HCEC 1CT (cell line): ENCODE results near the gene CCDC183.
"Not testable (repeated sequence)": the region's sequence is repeated elsewhere in the genome, so short reads cannot be mapped to it uniquely, and the experiment has no call there.

Source experiments
- DNase-seq: peaks from one replicate; pipeline ENCODE4 v3.0.0-alpha.2; 2017

CCDC183 gene

GRCh38 chr9:136803009-136803550, 6.9 kb downstream of the CCDC183 start:
- not testable (repeated sequence) for DNase-seq

GRCh38 chr9:136803551-136804508, 7.7 kb downstream of the CCDC183 start:
- no peak for DNase-seq

GRCh38 chr9:136804509-136805206, 8.5 kb downstream of the CCDC183 start:
- DNase-seq, result no peak

GRCh38 chr9:136805207-136805740, 9.1 kb downstream of the CCDC183 start:
- no peak for DNase-seq

GRCh38 chr9:136806067-136806466, 9.9 kb downstream of the CCDC183 start:
- no peak for DNase-seq

- no peak for DNase-seq
Measured at GRCh38 chr9:136806631-136807201, 10.6 kb downstream of the CCDC183 start.

GRCh38 chr9:136807281-136808074, 11.3 kb downstream of the CCDC183 start, which contains the start of gene RABL6:
RABL6 (plus strand) TSS chr9:136807948; CDS start chr9:136808197, 249 bp downstream.
- peak; percentile 70 for DNase-seq

- DNase-seq, result no peak
Measured at GRCh38 chr9:136808075-136808805, 12.1 kb downstream of the CCDC183 start.

- peak; percentile 39 for DNase-seq
Measured at GRCh38 chr9:136808806-136809158, 12.6 kb downstream of the CCDC183 start.

GRCh38 chr9:136814725-136815421, 18.7 kb downstream of the CCDC183 start:
- no peak for DNase-seq

GRCh38 chr9:136815422-136815782, 19.3 kb downstream of the CCDC183 start:
- no peak for DNase-seq

- DNase-seq, result no peak
Measured at GRCh38 chr9:136820971-136821825, 25.1 kb downstream of the CCDC183 start.

GRCh38 chr9:136821826-136822544, 25.8 kb downstream of the CCDC183 start:
- no peak for DNase-seq

- DNase-seq, result no peak
Measured at GRCh38 chr9:136823136-136824046, 27.3 kb downstream of the CCDC183 start.

GRCh38 chr9:136824496-136825225, 28.5 kb downstream of the CCDC183 start:
- no peak for DNase-seq

GRCh38 chr9:136825295-136826187, 29.4 kb downstream of the CCDC183 start:
- DNase-seq, result no peak
